ENCODE results near the gene FHOD3. TPM values are rescaled to one million over a fixed set of nuclear protein-coding genes. Genes with fewer than 3 reads are reported as not detected.

FHOD3 gene
- total and polyA plus RNA-seq, 2 of the 13 experiments (the other 11 are each of a cell fraction or from before 2014, with no cell fraction given), result 0.07 TPM; not detected in 1

DNA sequence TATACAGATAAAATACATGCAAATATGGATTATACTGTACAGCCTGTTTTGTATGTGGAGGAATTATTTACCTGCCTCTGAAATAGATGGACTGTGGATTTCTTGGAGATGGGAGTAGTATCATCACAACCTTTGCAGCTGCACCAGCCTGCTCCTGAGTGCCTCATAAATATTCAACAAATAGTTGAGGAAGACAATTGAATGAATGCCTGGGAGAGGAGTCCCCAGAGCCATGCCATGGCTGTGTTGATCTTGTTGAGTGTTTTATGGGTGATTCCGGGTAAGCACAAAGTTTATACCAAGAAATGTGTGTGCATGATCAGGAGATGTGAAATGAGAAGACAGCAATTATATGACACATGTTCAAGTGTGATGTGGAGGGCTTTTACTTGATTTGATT is 225.0 kb downstream of the FHOD3 start:
- H3K27ac ChIP-seq (ENCODE audit: extremely low read length, insufficient read depth, low read length), result no peak overlapping the region
- in situ Hi-C loops (cut with HindIII; ENCODE audit: extremely low pct_ligation_motif_present, low pct_unique_long_range_greater_than_20kb), result no loop called here
- POLR2A ChIA-PET, result no interaction called here
- H4K20me1 ChIP-seq (ENCODE audit: insufficient read depth, low read length), result no peaks in the 10 kb centered on the region
- no peak overlapping the region for H3K9ac ChIP-seq (ENCODE audit: insufficient read depth, low read depth, low read length)
- peaks cover 5% of the 10 kb centered on the region for H3K4me1 ChIP-seq (ENCODE audit: insufficient read depth, low read length)
- H3K36me3 ChIP-seq (replicated peaks in 1 of 2; ENCODE audit: control insufficient read depth in 1 of 2, insufficient read depth in 2 of 2, low read length in 2 of 2), result no peaks in the 10 kb centered on the region
- H3K4me2 ChIP-seq (ENCODE audit: low read depth, low read length), result no peak overlapping the region
- no TSS peak for BruUV-seq (replicated peaks)
- WGBS (ENCODE audit: low lambda C conversion rate), result 0% methylated on average over 1 of the region's 1 CpG
- FAIRE-seq (no peak), DNase-seq (ENCODE audit: low spot score) (no peak), ATAC-seq (no peak)
- no peak overlapping the region for H2AFZ ChIP-seq (ENCODE audit: low read length)
- H3K79me2 ChIP-seq (ENCODE audit: insufficient read depth, low read length), result no peaks in the 10 kb centered on the region
- no peak overlapping the region for H3K4me3 ChIP-seq (replicated peaks in 1 of 3; ENCODE audit: insufficient read depth in 1 of 3, low read depth in 2 of 3, low read length in 3 of 3)
- TF ChIP-seq PITX1 (CRISPR knock-in tag; IDR thresholded peaks at IDR 0.05), result no peak
- no peak for TF ChIP-seq SYNCRIP (IDR thresholded peaks at IDR 0.05; ENCODE audit: insufficient read depth, low read depth, low read length)
- no peak for TF ChIP-seq NFRKB (IDR thresholded peaks at IDR 0.05)
- TF ChIP-seq, protein P1, sequence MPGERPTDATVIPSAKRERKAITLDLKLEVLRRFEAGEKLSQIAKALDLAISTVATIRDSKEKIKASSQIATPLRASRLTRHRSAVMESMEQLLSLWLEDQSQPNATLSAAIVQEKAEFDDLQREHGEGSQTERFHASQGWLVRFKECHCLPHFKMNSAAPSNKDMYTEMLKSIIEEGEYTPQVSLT (CRISPR knock-in tag; IDR thresholded peaks at IDR 0.05; ENCODE audit: borderline replicate concordance, low read depth), result no peak
- no peak for TF ChIP-seq RAD21 (CRISPR knock-in tag; IDR thresholded peaks at IDR 0.05)
- TF ChIP-seq SIN3A (IDR thresholded peaks at IDR 0.05; ENCODE audit: borderline replicate concordance, low read depth, low read length), result no peak
- TF ChIP-seq, protein P2, sequence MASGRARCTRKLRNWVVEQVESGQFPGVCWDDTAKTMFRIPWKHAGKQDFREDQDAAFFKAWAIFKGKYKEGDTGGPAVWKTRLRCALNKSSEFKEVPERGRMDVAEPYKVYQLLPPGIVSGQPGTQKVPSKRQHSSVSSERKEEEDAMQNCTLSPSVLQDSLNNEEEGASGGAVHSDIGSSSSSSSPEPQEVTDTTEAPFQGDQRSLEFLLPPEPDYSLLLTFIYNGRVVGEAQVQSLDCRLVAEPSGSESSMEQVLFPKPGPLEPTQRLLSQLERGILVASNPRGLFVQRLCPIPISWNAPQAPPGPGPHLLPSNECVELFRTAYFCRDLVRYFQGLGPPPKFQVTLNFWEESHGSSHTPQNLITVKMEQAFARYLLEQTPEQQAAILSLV (CRISPR knock-in tag; IDR thresholded peaks at IDR 0.05; ENCODE audit: borderline replicate concordance), result no peak
- no peak for TF ChIP-seq ELF3 (CRISPR knock-in tag; IDR thresholded peaks at IDR 0.05)
- TF ChIP-seq KLF12 (CRISPR knock-in tag; IDR thresholded peaks at IDR 0.05; ENCODE audit: borderline replicate concordance), result no peak
- TF ChIP-seq ZNF570 (CRISPR knock-in tag; IDR thresholded peaks at IDR 0.05; ENCODE audit: borderline replicate concordance), result no peak
- TF ChIP-seq ZNF256 (CRISPR knock-in tag; conservative IDR thresholded peaks at IDR 0.05), result no peak
- TF ChIP-seq ZMYM2 (CRISPR knock-in tag; IDR thresholded peaks at IDR 0.05), result no peak
- TF ChIP-seq POLR2AphosphoS5 (IDR thresholded peaks at IDR 0.05; ENCODE audit: low read depth, low read length), result no peak
- TF ChIP-seq ZNF484 (CRISPR knock-in tag; IDR thresholded peaks at IDR 0.05; ENCODE audit: borderline replicate concordance, low read depth), result no peak
- no peak for TF ChIP-seq ISL2 (CRISPR knock-in tag; IDR thresholded peaks at IDR 0.05)
- TF ChIP-seq FOXK2 (IDR thresholded peaks at IDR 0.05), result no peak
- TF ChIP-seq RORA (CRISPR knock-in tag; IDR thresholded peaks at IDR 0.05), result no peak
- no peaks in the 10 kb centered on the region for H3K27me3 ChIP-seq (ENCODE audit: control insufficient read depth in 1 of 2, insufficient read depth in 2 of 2, low read length in 2 of 2)
- intact Hi-C loops (cut with micrococcal nuclease; ENCODE audit: unreplicated experiment), result no loop called here
- no peaks in the 10 kb centered on the region for H3K9me3 ChIP-seq (ENCODE audit: low read length)
- CTCF ChIA-PET (ENCODE audit: low intra/inter-chr PET ratio, low total read pairs), result no interaction called here

Data from HepG2 (cell line).